HepG2 (cell line): ENCODE results near the gene CDK13. TPM values are rescaled to one million over a fixed set of nuclear protein-coding genes. Genes with fewer than 3 reads are reported as not detected.
A peak's percentile ranks its signal among the peaks of the same experiment; 100 is the strongest.

Source experiments
- ATF2 ChIP-seq: sonication (generic); formaldehyde crosslinking; IDR thresholded peaks from 2 replicates; pipeline ENCODE4 v1.4.0; 2020; ENCODE audit warnings: missing genetic modification reagents
- ATF7 ChIP-seq, 2 experiments: fragments of 450-650 bp in 1 of 2; sonication (generic) in 1 of 2; formaldehyde crosslinking in 1 of 2; IDR thresholded peaks; 2 replicates each; pipeline versions ENCODE4 v1.4.0 to v1.6.1; 2016 to 2020; ENCODE audit warnings: antibody characterized with exemption in 1 of 2, mild to moderate bottlenecking in 1 of 2, missing genetic modification reagents in 1 of 2
- CBFB ChIP-seq: sonication (generic); formaldehyde crosslinking; IDR thresholded peaks from 2 replicates; pipeline ENCODE4 v1.4.0; 2020; ENCODE audit warnings: missing genetic modification reagents
- CEBPG ChIP-seq: IDR thresholded peaks from 2 replicates; pipeline ENCODE4 v1.6.1; 2016
- GABPB1 ChIP-seq: IDR thresholded peaks from 2 replicates; pipeline ENCODE4 v1.6.1; 2016; ENCODE audit warnings: mild to moderate bottlenecking, missing genetic modification reagents, moderate library complexity, missing compliant biosample characterization
- IKZF1 ChIP-seq: fragments of 450-650 bp; IDR thresholded peaks from 2 replicates; pipeline ENCODE4 v1.7.1; 2016
- PRDM10 ChIP-seq: sonication (generic); formaldehyde crosslinking; IDR thresholded peaks from 2 replicates; pipeline ENCODE4 v1.4.0; 2020; ENCODE audit warnings: low read depth, missing genetic modification reagents
- RORA ChIP-seq: sonication (generic); formaldehyde crosslinking; IDR thresholded peaks from 2 replicates; pipeline ENCODE4 v1.5.0; 2020; ENCODE audit warnings: mild to moderate bottlenecking, missing genetic modification reagents, moderate library complexity
- SYNCRIP ChIP-seq: fragments of 200-400 bp; formaldehyde crosslinking; IDR thresholded peaks from 2 replicates; pipeline ENCODE4 v1.6.1; 2018; ENCODE audit warnings: mild to moderate bottlenecking, low read depth, low read length; ENCODE audit not compliant: insufficient read depth
- TCF7L2 ChIP-seq: IDR thresholded peaks from 2 replicates; pipeline ENCODE4 v1.6.1; 2011; ENCODE audit warnings: mild to moderate bottlenecking, low read depth, low read length, moderate library complexity
- U2AF2 ChIP-seq: fragments of 200-400 bp; formaldehyde crosslinking; IDR thresholded peaks from 2 replicates; pipeline ENCODE4 v1.6.1; 2017; ENCODE audit warnings: low read depth, mild to moderate bottlenecking, low read length
- ZMAT5 ChIP-seq: sonication (generic); formaldehyde crosslinking; IDR thresholded peaks from 2 replicates; pipeline ENCODE4 v1.5.0; 2020; ENCODE audit warnings: mild to moderate bottlenecking, low read depth, missing genetic modification reagents, borderline replicate concordance
- ZNF20 ChIP-seq: sonication (generic); formaldehyde crosslinking; IDR thresholded peaks from 2 replicates; pipeline ENCODE4 v1.4.0; 2020; ENCODE audit warnings: mild to moderate bottlenecking, moderate library complexity, missing genetic modification reagents
- ZNF251 ChIP-seq: sonication (generic); formaldehyde crosslinking; IDR thresholded peaks from 2 replicates; pipeline ENCODE4 v1.9.0; 2021; ENCODE audit warnings: mild to moderate bottlenecking, missing genetic modification reagents
- ZNF570 ChIP-seq: sonication (generic); formaldehyde crosslinking; IDR thresholded peaks from 2 replicates; pipeline ENCODE4 v1.4.0; 2020; ENCODE audit warnings: mild to moderate bottlenecking, missing genetic modification reagents, borderline replicate concordance
- ZNF709 ChIP-seq: sonication (generic); formaldehyde crosslinking; IDR thresholded peaks from 2 replicates; pipeline ENCODE4 v1.5.0; 2020; ENCODE audit warnings: mild to moderate bottlenecking, missing genetic modification reagents
- ZNF850 ChIP-seq: sonication (generic); formaldehyde crosslinking; conservative IDR thresholded peaks from 2 replicates; pipeline ENCODE4 v1.9.0; 2021; ENCODE audit warnings: mild to moderate bottlenecking, missing genetic modification reagents
- ZSCAN21 ChIP-seq: sonication (generic); formaldehyde crosslinking; IDR thresholded peaks from 2 replicates; pipeline ENCODE4 v1.8.0; 2022; ENCODE audit warnings: mild to moderate bottlenecking, missing genetic modification reagents, moderate library complexity, borderline replicate concordance
- ZSCAN31 ChIP-seq: sonication (generic); formaldehyde crosslinking; IDR thresholded peaks from 2 replicates; pipeline ENCODE4 v1.5.0; 2020; ENCODE audit warnings: low read depth, mild to moderate bottlenecking, missing genetic modification reagents
- polyA plus RNA-seq, 8 experiments: library from polyadenylated mRNA; depleted of rRNA in 3 of 8; stranded (reverse) in 7 of 8; unstranded in 1 of 8; fragments of >200 nt; fragmentation: Illumina TruSeq in 4 of 8; extraction: Trizol in 4 of 8; gene quantifications; 2 replicates each; pipeline versions ENCODE4 v1.2.1 to v1.2.3, GENCODE V29; 2011 to 2016; ENCODE audit warnings: low read depth in 4 of 8, missing spikeins in 1 of 8, mixed read lengths in 1 of 8; ENCODE audit not compliant: insufficient read depth in 1 of 8
- total RNA-seq, 5 experiments: library from RNA; depleted of rRNA; stranded (reverse); fragments of >200 nt; fragmentation: Illumina TruSeq; extraction: Trizol; gene quantifications; 2 replicates each; pipeline ENCODE4 v1.2.3, GENCODE V29; 2016; ENCODE audit warnings: low read depth in 1 of 5
- TF ChIP-seq, protein P1 (sequence below): sonication (generic); formaldehyde crosslinking; conservative IDR thresholded peaks from 2 replicates; pipeline ENCODE4 v1.8.0; 2022; ENCODE audit warnings: missing genetic modification reagents
- TF ChIP-seq, protein P2 (sequence below): sonication (generic); IDR thresholded peaks from 2 replicates; pipeline ENCODE4 v1.6.1; 2016; ENCODE audit warnings: low read depth, borderline replicate concordance

Gene CDK13
- total and polyA plus RNA-seq, 2 of the 13 experiments (the other 11 are each of a cell fraction or from before 2014, with no cell fraction given) = 21.0 to 40.9 TPM

DNA sequence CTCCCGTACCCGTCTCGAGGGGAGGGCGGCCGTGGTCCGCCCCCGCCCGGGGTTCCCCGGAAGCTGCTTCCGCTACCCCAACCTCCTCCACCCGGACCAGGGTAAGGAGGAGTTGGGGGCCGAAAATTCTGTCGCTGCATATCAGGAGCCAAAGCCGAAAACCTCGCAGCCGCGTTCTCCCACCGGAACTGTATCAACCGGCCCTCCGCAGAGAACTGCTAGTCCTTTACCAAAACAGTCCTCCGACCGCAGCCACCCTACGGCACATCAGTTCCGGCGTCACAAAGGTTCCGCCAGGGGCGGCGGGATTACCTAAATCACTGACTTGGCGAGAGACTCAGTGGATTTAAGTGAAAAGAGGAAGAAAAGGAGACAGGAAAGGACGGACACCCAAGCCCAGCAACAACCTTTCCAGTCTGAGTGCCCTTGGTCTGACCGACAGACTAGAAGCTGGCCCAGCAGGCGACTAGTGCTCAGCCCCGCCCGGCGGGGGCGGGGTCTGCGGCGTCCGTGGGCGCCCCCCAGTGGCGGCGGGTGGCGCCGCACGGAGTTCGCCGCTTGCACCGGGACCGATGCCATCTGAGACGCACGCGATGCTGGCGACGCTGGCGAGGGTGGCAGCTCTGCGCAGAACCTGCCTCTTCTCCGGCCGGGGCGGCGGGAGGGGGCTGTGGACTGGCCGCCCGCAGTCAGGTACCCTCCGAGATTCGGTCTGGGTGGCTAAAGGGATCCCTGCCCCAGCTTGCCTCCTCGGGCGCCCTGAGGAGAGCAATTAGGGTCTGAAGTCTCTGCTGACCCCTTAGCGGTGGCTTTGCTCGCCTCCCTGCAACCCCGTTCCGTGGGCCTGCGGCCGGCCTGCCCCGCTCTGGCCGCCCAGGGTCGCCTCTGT lies 184.6 kb downstream of the CDK13 start, which contains the start of the genes MPLKIP and SUGCT (continued):
- TF ChIP-seq ATF7 (IDR thresholded peaks at IDR 0.05) (no peak), ATF7 (CRISPR knock-in tag; IDR thresholded peaks at IDR 0.05) (0 out of 2 replicates have a peak, but pooled peaks have one; percentile 10), IKZF1 (no peak), ZSCAN21 (CRISPR knock-in tag) (peak; percentile 51; the same call in 1 of the 2 replicates), ZNF709 (CRISPR knock-in tag) (peak; percentile 34; the same call in 1 of the 2 replicates), CBFB (CRISPR knock-in tag) (peak; percentile 81; the same call in 1 of the 2 replicates), GABPB1 (CRISPR knock-in tag) (peak; percentile 97), PRDM10 (CRISPR knock-in tag) (no peak), ZSCAN31 (CRISPR knock-in tag) (no peak; the same call in 1 of the 2 replicates), ZNF570 (CRISPR knock-in tag) (no peak), CEBPG (CRISPR knock-in tag) (peak; percentile 35), U2AF2 (no peak), ZNF251 (CRISPR knock-in tag) (no peak), ZMAT5 (CRISPR knock-in tag) (no peak), ATF2 (CRISPR knock-in tag) (no peak), TCF7L2 (no peak), ZNF20 (CRISPR knock-in tag) (peak; percentile 86; the same call in 1 of the 2 replicates), RORA (CRISPR knock-in tag) (peak; percentile 83; the same call in 1 of the 2 replicates), SYNCRIP (no peak), ZNF850 (CRISPR knock-in tag) (no peak)
- TF ChIP-seq, protein P1, sequence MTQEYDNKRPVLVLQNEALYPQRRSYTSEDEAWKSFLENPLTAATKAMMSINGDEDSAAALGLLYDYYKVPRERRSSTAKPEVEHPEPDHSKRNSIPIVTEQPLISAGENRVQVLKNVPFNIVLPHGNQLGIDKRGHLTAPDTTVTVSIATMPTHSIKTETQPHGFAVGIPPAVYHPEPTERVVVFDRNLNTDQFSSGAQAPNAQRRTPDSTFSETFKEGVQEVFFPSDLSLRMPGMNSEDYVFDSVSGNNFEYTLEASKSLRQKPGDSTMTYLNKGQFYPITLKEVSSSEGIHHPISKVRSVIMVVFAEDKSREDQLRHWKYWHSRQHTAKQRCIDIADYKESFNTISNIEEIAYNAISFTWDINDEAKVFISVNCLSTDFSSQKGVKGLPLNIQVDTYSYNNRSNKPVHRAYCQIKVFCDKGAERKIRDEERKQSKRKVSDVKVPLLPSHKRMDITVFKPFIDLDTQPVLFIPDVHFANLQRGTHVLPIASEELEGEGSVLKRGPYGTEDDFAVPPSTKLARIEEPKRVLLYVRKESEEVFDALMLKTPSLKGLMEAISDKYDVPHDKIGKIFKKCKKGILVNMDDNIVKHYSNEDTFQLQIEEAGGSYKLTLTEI (CRISPR knock-in tag) = no peak
- TF ChIP-seq, protein P2, sequence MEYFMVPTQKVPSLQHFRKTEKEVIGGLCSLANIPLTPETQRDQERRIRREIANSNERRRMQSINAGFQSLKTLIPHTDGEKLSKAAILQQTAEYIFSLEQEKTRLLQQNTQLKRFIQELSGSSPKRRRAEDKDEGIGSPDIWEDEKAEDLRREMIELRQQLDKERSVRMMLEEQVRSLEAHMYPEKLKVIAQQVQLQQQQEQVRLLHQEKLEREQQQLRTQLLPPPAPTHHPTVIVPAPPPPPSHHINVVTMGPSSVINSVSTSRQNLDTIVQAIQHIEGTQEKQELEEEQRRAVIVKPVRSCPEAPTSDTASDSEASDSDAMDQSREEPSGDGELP = no peak
